HEK293T (cell line): ENCODE data around the gene ZNF607.

Experiments used
- ARNT ChIP-seq: fragments of 450-650 bp; IDR thresholded peaks from 2 replicates; pipeline ENCODE4 v1.6.1; 2017; ENCODE audit warnings: mild to moderate bottlenecking
- BHLHE40 ChIP-seq: fragments of 450-650 bp; IDR thresholded peaks from 2 replicates; pipeline ENCODE4 v1.6.1; 2016; ENCODE audit warnings: mild to moderate bottlenecking, moderate library complexity, borderline replicate concordance
- ELF4 ChIP-seq: fragments of 450-650 bp; IDR thresholded peaks from 2 replicates; pipeline ENCODE4 v1.6.1; 2017; ENCODE audit warnings: antibody characterized with exemption
- FOXM1 ChIP-seq: fragments of 450-650 bp; IDR thresholded peaks from 2 replicates; pipeline ENCODE4 v1.6.1; 2017; ENCODE audit warnings: mild to moderate bottlenecking, borderline replicate concordance
- HDGF ChIP-seq: fragments of 450-650 bp; IDR thresholded peaks from 2 replicates; pipeline ENCODE4 v1.6.1; 2017; ENCODE audit warnings: antibody characterized with exemption, borderline replicate concordance
- L3MBTL2 ChIP-seq: fragments of 450-650 bp; conservative IDR thresholded peaks from 2 replicates; pipeline ENCODE4 v1.6.1; 2016; ENCODE audit warnings: mild to moderate bottlenecking
- LEF1 ChIP-seq: fragments of 450-650 bp; IDR thresholded peaks from 2 replicates; pipeline ENCODE4 v1.6.1; 2017; ENCODE audit warnings: mild to moderate bottlenecking, borderline replicate concordance
- PKNOX1 ChIP-seq: fragments of 450-650 bp; IDR thresholded peaks from 2 replicates; pipeline ENCODE4 v1.6.1; 2016
- SP1 ChIP-seq: fragments of 450-650 bp; IDR thresholded peaks from 2 replicates; pipeline ENCODE4 v1.6.1; 2017
- SUZ12 ChIP-seq: fragments of 450-650 bp; IDR thresholded peaks from 2 replicates; pipeline ENCODE4 v1.6.1; 2016; ENCODE audit warnings: mild to moderate bottlenecking
- TARDBP ChIP-seq: fragments of 450-650 bp; IDR thresholded peaks from 2 replicates; pipeline ENCODE4 v1.6.1; 2016
- ZNF384 ChIP-seq: fragments of 450-650 bp; IDR thresholded peaks from 2 replicates; pipeline ENCODE4 v1.6.1; 2016

GRCh38 chr19:37719927-37720265 is 335 bp upstream of the ZNF607 start:
- TF ChIP-seq ELF4 (no peak), HDGF (no peak), SP1 (no peak), BHLHE40 (no peak), PKNOX1 (no peak), ZNF384 (no peak), FOXM1 (no peak), LEF1 (no peak), L3MBTL2 (no peak; the same call in 1 of the 2 replicates), SUZ12 (no peak), TARDBP (no peak), ARNT (no peak)
